Upper lobe of left lung (tissue), 4 donors: Measurements from ENCODE around the gene MTG1.
A peak's percentile ranks its signal among the peaks of the same experiment; 100 is the strongest.

Experiments
- CTCF ChIP-seq, 6 experiments: fragments of 450-650 bp in 4 of 6; fragments of 200-600 bp in 2 of 6; sonication (generic) in 2 of 6; IDR thresholded peaks; one replicate each; pipeline ENCODE4 v1.5.1; 2016 to 2019; ENCODE audit warnings: antibody characterized with exemption in 6 of 6
- EP300 ChIP-seq, 4 donors: sonication (generic); formaldehyde crosslinking; IDR thresholded peaks; one replicate each; pipeline ENCODE4 v1.5.1; 2017; ENCODE audit warnings: antibody characterized with exemption in 4 of 4, control low read depth in 2 of 4
- POLR2AphosphoS5 ChIP-seq, 2 donors: sonication (generic); formaldehyde crosslinking; IDR thresholded peaks; one replicate each; pipeline ENCODE4 v1.5.1; 2017; ENCODE audit warnings: antibody characterized with exemption in 2 of 2

GRCh38 chr10:133373174-133374090 is 20.5 kb upstream of the MTG1 start, which contains the start of gene ECHS1:
- no peak for TF ChIP-seq EP300 (IDR thresholded peaks at IDR 0.05)
- TF ChIP-seq CTCF (IDR thresholded peaks at IDR 0.05): no peak
- peak in 1 of 2 donors; percentile 36 for TF ChIP-seq POLR2AphosphoS5 (IDR thresholded peaks at IDR 0.05)
